Measurements from ENCODE around the gene PPP2R5C.

GRCh38 chr14:101825797-101826196, 64.3 kb downstream of the PPP2R5C start:
- TF ChIP-seq PRDM10 (tag by site-specific recombination; IDR thresholded peaks at IDR 0.05) = no peak
- TF ChIP-seq CTCF (tag by site-specific recombination; IDR thresholded peaks at IDR 0.05) = no peak
- TF ChIP-seq ZNF239 (tag by site-specific recombination; IDR thresholded peaks at IDR 0.05) = no peak
- TF ChIP-seq ZNF776 (tag by site-specific recombination; IDR thresholded peaks at IDR 0.05; ENCODE audit: borderline replicate concordance) = no peak
- TF ChIP-seq FEZF1 (tag by site-specific recombination; IDR thresholded peaks at IDR 0.05) = no peak

Data from HEK293 (cell line).